GM12878 (cell line): Measurements from ENCODE around the gene PLEKHG2. TPM values are rescaled to one million over a fixed set of nuclear protein-coding genes. Genes with fewer than 3 reads are reported as not detected.

Experiments
- BACH1 ChIP-seq: fragments of 450-650 bp; IDR thresholded peaks from 2 replicates; pipeline ENCODE4 v1.6.1; 2017; ENCODE audit warnings: mild to moderate bottlenecking, borderline replicate concordance
- BCL11A ChIP-seq: IDR thresholded peaks from 2 replicates; pipeline ENCODE4 v1.6.1; 2011; ENCODE audit warnings: low read depth, low read length
- BHLHE40 ChIP-seq, 2 experiments: fragments of 450-650 bp in 1 of 2; IDR thresholded peaks; 2 replicates each; pipeline ENCODE4 v1.6.1; 2011 to 2017; ENCODE audit warnings: low read depth in 2 of 2, borderline replicate concordance in 1 of 2, improper control_type of control experiment in 1 of 2, low read length in 1 of 2, mild to moderate bottlenecking in 1 of 2
- CBX5 ChIP-seq: sonication (generic); IDR thresholded peaks from 2 replicates; pipeline ENCODE4 v1.6.1; 2016; ENCODE audit warnings: low read depth, moderate library complexity, mild to moderate bottlenecking, inconsistent platforms
- CTCF ChIP-seq, 3 experiments: IDR thresholded peaks in 2 of 3; conservative IDR thresholded peaks in 1 of 3; 2 replicates each; pipeline ENCODE4 v1.5.1; 2011; ENCODE audit warnings: low read depth in 3 of 3, low read length in 3 of 3, mild to moderate bottlenecking in 3 of 3, control low read depth in 2 of 3, moderate library complexity in 2 of 3, inconsistent platforms in 1 of 3, mixed read lengths in 1 of 3; ENCODE audit not compliant: control insufficient read depth in 2 of 3, insufficient read depth in 1 of 3; ENCODE audit errors: extremely low read depth in 1 of 3
- DPF2 ChIP-seq: fragments of 450-650 bp; IDR thresholded peaks from 2 replicates; pipeline ENCODE4 v1.6.1; 2017; ENCODE audit warnings: mild to moderate bottlenecking
- IRF4 ChIP-seq: IDR thresholded peaks from 2 replicates; pipeline ENCODE4 v1.6.1; 2011; ENCODE audit warnings: low read depth, low read length
- IRF5 ChIP-seq: fragments of 450-650 bp; IDR thresholded peaks from 2 replicates; pipeline ENCODE4 v1.6.1; 2017; ENCODE audit warnings: borderline replicate concordance
- KDM1A ChIP-seq: fragments of 200-600 bp; sonication (generic); IDR thresholded peaks from 2 replicates; pipeline ENCODE4 v1.6.1; 2016; ENCODE audit warnings: borderline replicate concordance
- LARP7 ChIP-seq: fragments of 450-650 bp; IDR thresholded peaks from 2 replicates; pipeline ENCODE4 v1.6.1; 2017; ENCODE audit warnings: mild to moderate bottlenecking
- MTA2 ChIP-seq: fragments of 450-650 bp; IDR thresholded peaks from 2 replicates; pipeline ENCODE4 v1.6.1; 2016; ENCODE audit warnings: low read depth, mild to moderate bottlenecking, moderate library complexity
- PAX5 ChIP-seq: IDR thresholded peaks from 2 replicates; pipeline ENCODE4 v1.6.1; 2011; ENCODE audit warnings: low read depth, low read length, borderline replicate concordance
- PML ChIP-seq: IDR thresholded peaks from 2 replicates; pipeline ENCODE4 v1.6.1; 2012; ENCODE audit warnings: low read length, inconsistent platforms
- POLR2A ChIP-seq: IDR thresholded peaks from 2 replicates; pipeline ENCODE4 v1.6.1; 2011; ENCODE audit warnings: low read depth, mild to moderate bottlenecking, low read length
- POLR2AphosphoS5 ChIP-seq: IDR thresholded peaks from 2 replicates; pipeline ENCODE4 v1.6.1; 2011; ENCODE audit warnings: mild to moderate bottlenecking, low read length, inconsistent platforms
- RCOR1 ChIP-seq: conservative IDR thresholded peaks from 2 replicates; pipeline ENCODE4 v1.6.1; 2012; ENCODE audit warnings: low read depth, low read length, improper control_type of control experiment
- SIN3A ChIP-seq: IDR thresholded peaks from 2 replicates; pipeline ENCODE4 v1.6.1; 2012; ENCODE audit warnings: low read depth, low read length, improper control_type of control experiment
- SRF ChIP-seq, 2 experiments: IDR thresholded peaks; 2 replicates each; pipeline ENCODE4 v1.6.1; 2011; ENCODE audit warnings: low read depth in 2 of 2, low read length in 2 of 2, mild to moderate bottlenecking in 1 of 2, moderate library complexity in 1 of 2
- TAF1 ChIP-seq: IDR thresholded peaks from 2 replicates; pipeline ENCODE4 v1.6.1; 2011; ENCODE audit warnings: mild to moderate bottlenecking, low read depth, low read length, borderline replicate concordance
- TBL1XR1 ChIP-seq: IDR thresholded peaks from 2 replicates; pipeline ENCODE4 v1.6.1; 2012; ENCODE audit warnings: low read depth, low read length, improper control_type of control experiment
- TCF3 ChIP-seq: IDR thresholded peaks from 2 replicates; pipeline ENCODE4 v1.6.1; 2012; ENCODE audit warnings: low read depth, mild to moderate bottlenecking, low read length, borderline replicate concordance; ENCODE audit not compliant: insufficient read depth
- USF2 ChIP-seq: IDR thresholded peaks from 2 replicates; pipeline ENCODE4 v1.6.1; 2011; ENCODE audit warnings: low read depth, low read length, improper control_type of control experiment, borderline replicate concordance
- WRNIP1 ChIP-seq: IDR thresholded peaks from 2 replicates; pipeline ENCODE4 v1.6.1; 2011; ENCODE audit warnings: low read depth, low read length, improper control_type of control experiment, borderline replicate concordance
- ZNF217 ChIP-seq: fragments of 450-650 bp; IDR thresholded peaks from 2 replicates; pipeline ENCODE4 v1.6.1; 2017; ENCODE audit warnings: antibody characterized with exemption, mild to moderate bottlenecking
- ZSCAN29 ChIP-seq: fragments of 450-650 bp; IDR thresholded peaks from 2 replicates; pipeline ENCODE4 v1.6.1; 2017; ENCODE audit warnings: mild to moderate bottlenecking, moderate library complexity
- ZZZ3 ChIP-seq: IDR thresholded peaks from 2 replicates; pipeline ENCODE4 v1.6.1; 2011; ENCODE audit warnings: low read depth; ENCODE audit not compliant: control insufficient read depth, insufficient read length
- polyA plus RNA-seq, 11 experiments: library from polyadenylated mRNA; depleted of rRNA in 4 of 11; unstranded in 6 of 11; stranded (reverse) in 5 of 11; fragments of >200 nt; fragmentation: Nextera tagmentation in 4 of 11; fragmentation: Illumina TruSeq in 1 of 11; extraction: Ambion mirVana in 4 of 11; extraction: Trizol in 1 of 11; gene quantifications; 1 replicate in 1 of 11; 2 replicates in 10 of 11; pipeline versions ENCODE4 v1.2.1 to v1.2.3, GENCODE V29; 2011 to 2016; ENCODE audit warnings: inconsistent platforms in 2 of 11, missing spikeins in 2 of 11, low read depth in 1 of 11
- total RNA-seq, 4 experiments: library from RNA; depleted of rRNA in 3 of 4; stranded (reverse); fragments of >200 nt in 3 of 4; fragmentation: Illumina TruSeq in 1 of 4; extraction: Trizol in 1 of 4; gene quantifications; 2 replicates each; pipeline versions ENCODE4 v1.2.1 to v1.2.3, GENCODE V29; 2013 to 2021

PLEKHG2 gene
- total and polyA plus RNA-seq, 10 of the 15 experiments (the other 5 are each of a cell fraction or from before 2014, with no cell fraction given) = 3.0 to 62.5 (median 17.2) TPM

GRCh38 chr19:39409208-39410016, 3.1 kb upstream of the PLEKHG2 start (continued):
- TF ChIP-seq ZSCAN29 (0 out of 2 replicates have a peak, but pooled peaks have one; percentile 35), SRF (IDR thresholded peaks at IDR 0.05; ENCODE audit: low read depth in 2 of 2, low read length in 2 of 2) (no peak), KDM1A (no peak), CBX5 (no peak), ZNF217 (peak; percentile 44; the same call in 1 of the 2 replicates), TBL1XR1 (no peak), TAF1 (no peak), RCOR1 (0 out of 2 replicates have a peak, but pooled peaks have one; percentile 55), DPF2 (no peak; the same call in 1 of the 2 replicates), MTA2 (no peak), WRNIP1 (peak; percentile 46; the same call in 1 of the 2 replicates), PAX5 (peak; percentile 60; the same call in 1 of the 2 replicates), TCF3 (0 out of 2 replicates have a peak, but pooled peaks have one; percentile 30), PML (no peak), CTCF (IDR thresholded peaks at IDR 0.05 in 2 of 3, conservative IDR thresholded peaks at IDR 0.05 in 1 of 3; ENCODE audit: control insufficient read depth in 2 of 3, extremely low read depth in 1 of 3, insufficient read depth in 1 of 3, low read depth in 3 of 3, low read length in 3 of 3) (no peak), IRF5 (no peak), ZZZ3 (no peak), BHLHE40 (IDR thresholded peaks at IDR 0.05; ENCODE audit: borderline replicate concordance in 1 of 2, low read depth in 2 of 2, low read length in 1 of 2) (peak in 1 of 2 experiments; percentile 55; a peak in 3 of 4 replicates), IRF4 (no peak), USF2 (no peak), SIN3A (no peak; the same call in 1 of the 2 replicates), POLR2A (peak; percentile 77), POLR2AphosphoS5 (peak; percentile 99), BACH1 (peak; percentile 97), BCL11A (no peak), LARP7 (no peak)
